HCT116 (cell line): Measurements from ENCODE around the gene ZFP92. TPM values are rescaled to one million over a fixed set of nuclear protein-coding genes. Genes with fewer than 3 reads are reported as not detected.

Source experiments
- ATAC-seq: fragments of 200-7000 bp; cut with Tn5 transposase; 2 replicates; pipeline ENCODE4 v1.9.1; 2020; ENCODE audit warnings: mild to moderate bottlenecking, moderate library complexity
- BruUV-seq: library from RNA; stranded (reverse); fragments of 400-500 nt; replicated peaks from 2 replicates; lab custom pipeline; 2021; lab: Mats Ljungman, UMichigan
- CTCF ChIA-PET: fragments of 300-600 bp; sonication (Branson Sonifier 250); formaldehyde crosslinking; loops from one replicate; lab custom pipeline; 2021; ENCODE audit warnings: antibody characterized with exemption; lab: Charles Lee
- POLR2A ChIA-PET: fragments of 300-600, 350-600 bp; sonication (Branson Sonifier 250); formaldehyde crosslinking; loops from one replicate; lab custom pipeline; 2021; ENCODE audit warnings: antibody characterized with exemption; lab: Charles Lee
- RAD21 ChIA-PET, 2 experiments: fragments of 300-600 bp; sonication (Branson Sonifier 250); formaldehyde crosslinking; loops; one replicate each; lab custom pipeline; 2023; ENCODE audit warnings: low total read pairs in 2 of 2; ENCODE audit not compliant: uncharacterized antibody in 2 of 2, unreplicated experiment in 2 of 2, low non-redundant PET in 1 of 2; lab: Charles Lee
- DNase-seq: peaks from one replicate; pipeline ENCODE4 v3.0.0-alpha.2; 2010; ENCODE audit warnings: low read depth, low spot score
- H2AFZ ChIP-seq: fragments of 200-600 bp; shearing (Covaris generic), sonication (generic); 2 replicates; pipeline ENCODE4 v1.6.1; 2017; ENCODE audit warnings: low read depth, mixed run types, mixed read lengths, antibody characterized with exemption, low read length; ENCODE audit not compliant: poor library complexity, severe bottlenecking
- H3K27ac ChIP-seq: 2 replicates; pipeline ENCODE4 v1.5.1; 2012; ENCODE audit warnings: low read depth, low read length
- H3K27me3 ChIP-seq: fragments of 200-600 bp; sonication (generic); 2 replicates; pipeline ENCODE4 v1.6.1; 2016; ENCODE audit warnings: mixed run types, low read length, mixed read lengths; ENCODE audit not compliant: insufficient read depth
- H3K36me3 ChIP-seq, 2 experiments: fragments of 200-500 bp in 1 of 2; fragments of 200-600 bp in 1 of 2; sonication (Bioruptor generic) in 1 of 2; sonication (generic) in 1 of 2; 2 replicates each; pipeline versions ENCODE4 v1.5.1 to v1.6.1; 2014 to 2016; ENCODE audit warnings: low read length in 2 of 2, inconsistent platforms in 1 of 2, mixed read lengths in 1 of 2, mixed run types in 1 of 2; ENCODE audit not compliant: insufficient read depth in 2 of 2, control insufficient read depth in 1 of 2
- H3K4me1 ChIP-seq, 2 experiments: fragments of 200-600 bp in 1 of 2; sonication (generic) in 1 of 2; 2 replicates each; pipeline versions ENCODE4 v1.5.1 to v1.6.1; 2012 to 2017; ENCODE audit warnings: low read length in 2 of 2, inconsistent platforms in 1 of 2, mild to moderate bottlenecking in 1 of 2, mixed read lengths in 1 of 2, mixed run types in 1 of 2, moderate library complexity in 1 of 2; ENCODE audit not compliant: insufficient read depth in 2 of 2, control insufficient read depth in 1 of 2
- H3K4me2 ChIP-seq: fragments of 200-600 bp; sonication (generic); 2 replicates; pipeline ENCODE4 v1.6.1; 2017; ENCODE audit warnings: mixed run types, low read length, mixed read lengths
- H3K4me3 ChIP-seq, 2 experiments: fragments of 200-600 bp in 1 of 2; sonication (generic) in 1 of 2; replicated peaks in 1 of 2; 2 replicates each; pipeline ENCODE4 v1.5.1; 2011 to 2016; ENCODE audit warnings: low read length in 2 of 2, control low read depth in 1 of 2, low read depth in 1 of 2, mild to moderate bottlenecking in 1 of 2, mixed read lengths in 1 of 2, mixed run types in 1 of 2
- H3K79me2 ChIP-seq: fragments of 200-600 bp; sonication (generic); 2 replicates; pipeline ENCODE4 v1.6.1; 2017; ENCODE audit warnings: mild to moderate bottlenecking, mixed run types, low read length, moderate library complexity, mixed read lengths; ENCODE audit not compliant: insufficient read depth
- H3K9ac ChIP-seq: fragments of 200-600 bp; sonication (generic); 2 replicates; pipeline ENCODE4 v1.6.1; 2016; ENCODE audit warnings: low read length, mixed read lengths
- H3K9me2 ChIP-seq: fragments of 200-600 bp; sonication (generic), shearing (Covaris generic); 2 replicates; pipeline ENCODE4 v1.6.1; 2017; ENCODE audit warnings: mixed run types, mild to moderate bottlenecking, moderate library complexity; ENCODE audit not compliant: insufficient read depth
- H3K9me3 ChIP-seq, 2 experiments: fragments of 200-500 bp in 1 of 2; fragments of 200-600 bp in 1 of 2; sonication (Bioruptor generic) in 1 of 2; sonication (generic) in 1 of 2; 2 replicates each; pipeline ENCODE4 v1.6.1; 2014 to 2017; ENCODE audit warnings: low read length in 2 of 2, mixed read lengths in 2 of 2, inconsistent platforms in 1 of 2, low read depth in 1 of 2, mild to moderate bottlenecking in 1 of 2, mixed run types in 1 of 2, moderate library complexity in 1 of 2; ENCODE audit not compliant: control insufficient read depth in 1 of 2, insufficient read depth in 1 of 2
- H4K20me1 ChIP-seq: fragments of 200-600 bp; sonication (generic), shearing (Covaris generic); 2 replicates; pipeline ENCODE4 v1.6.1; 2017; ENCODE audit warnings: mixed run types, mild to moderate bottlenecking, moderate library complexity; ENCODE audit not compliant: insufficient read depth
- CBX3 ChIP-seq: IDR thresholded peaks from 2 replicates; pipeline ENCODE4 v1.6.1; 2012; ENCODE audit warnings: low read depth
- EGR1 ChIP-seq: IDR thresholded peaks from 2 replicates; pipeline ENCODE4 v1.6.1; 2012; ENCODE audit warnings: low read depth
- EZH2 ChIP-seq: fragments of 200-600 bp; sonication (generic); IDR thresholded peaks from 2 replicates; pipeline ENCODE4 v1.6.1; 2017; ENCODE audit warnings: antibody characterized with exemption, mixed run types
- EZH2phosphoT487 ChIP-seq: fragments of 200-600 bp; IDR thresholded peaks from 2 replicates; pipeline ENCODE4 v1.6.1; 2018; ENCODE audit warnings: antibody characterized with exemption, borderline replicate concordance
- FOSL1 ChIP-seq: IDR thresholded peaks from 2 replicates; pipeline ENCODE4 v1.6.1; 2012; ENCODE audit warnings: low read depth
- JUND ChIP-seq: IDR thresholded peaks from 2 replicates; pipeline ENCODE4 v1.6.1; 2012
- MAX ChIP-seq: IDR thresholded peaks from 2 replicates; pipeline ENCODE4 v1.6.1; 2012
- POLR2A ChIP-seq: IDR thresholded peaks from 2 replicates; pipeline ENCODE4 v1.7.0; 2011; ENCODE audit warnings: borderline replicate concordance; ENCODE audit not compliant: insufficient read depth, insufficient read length; ENCODE audit errors: extremely low read depth
- POLR2AphosphoS5 ChIP-seq: IDR thresholded peaks from 2 replicates; pipeline ENCODE4 v1.6.1; 2011; ENCODE audit warnings: mild to moderate bottlenecking, low read depth, low read length, moderate library complexity
- RAD21 ChIP-seq: IDR thresholded peaks from 2 replicates; pipeline ENCODE4 v1.6.1; 2012; ENCODE audit warnings: low read depth, mild to moderate bottlenecking
- SIN3A ChIP-seq: IDR thresholded peaks from 2 replicates; pipeline ENCODE4 v1.6.1; 2012; ENCODE audit warnings: low read depth
- SP1 ChIP-seq: IDR thresholded peaks from 2 replicates; pipeline ENCODE4 v1.6.1; 2012; ENCODE audit warnings: low read depth
- SRF ChIP-seq: IDR thresholded peaks from 2 replicates; pipeline ENCODE4 v1.6.1; 2012; ENCODE audit warnings: low read depth
- ZFX ChIP-seq: fragments of 450-650 bp; IDR thresholded peaks from 2 replicates; pipeline ENCODE4 v1.6.1; 2017
- ZNF274 ChIP-seq: fragments of 200-500 bp; sonication (Bioruptor generic); IDR thresholded peaks from 2 replicates; pipeline ENCODE4 v1.6.1; 2014; ENCODE audit warnings: mild to moderate bottlenecking, low read depth, low read length, inconsistent platforms
- intact Hi-C: fragments of 100-400 bp; cut with micrococcal nuclease; formaldehyde crosslinking; loops from 2 replicates; pipeline ENCODE4 v1.10.0; 2022
- total RNA-seq: library from RNA; stranded (reverse); gene quantifications from one replicate; pipeline ENCODE4 v1.2.1, GENCODE V29; 2021; ENCODE audit not compliant: unreplicated experiment
- TF ChIP-seq, protein P1 (sequence below), 3 experiments: fragments of 200-600 bp in 1 of 3; sonication (generic) in 1 of 3; IDR thresholded peaks in 2 of 3; conservative IDR thresholded peaks in 1 of 3; 2 replicates each; pipeline ENCODE4 v1.5.1; 2012 to 2017; ENCODE audit warnings: low read depth in 2 of 3, low read length in 2 of 3, antibody characterized with exemption in 1 of 3, borderline replicate concordance in 1 of 3, control low read depth in 1 of 3, mild to moderate bottlenecking in 1 of 3, mixed read lengths in 1 of 3, mixed run types in 1 of 3, moderate library complexity in 1 of 3; ENCODE audit not compliant: insufficient read depth in 1 of 3
- TF ChIP-seq, protein P2 (sequence below): IDR thresholded peaks from 2 replicates; pipeline ENCODE4 v1.6.1; 2012; ENCODE audit warnings: low read depth
- TF ChIP-seq, protein P3 (sequence below): IDR thresholded peaks from 2 replicates; pipeline ENCODE4 v1.6.1; 2011; ENCODE audit warnings: mild to moderate bottlenecking, low read length, moderate library complexity; ENCODE audit not compliant: insufficient replicate concordance; ENCODE audit errors: extremely low read depth

ZFP92 gene
- total RNA-seq, 1 experiment from 2014 or later = not detected

DNA sequence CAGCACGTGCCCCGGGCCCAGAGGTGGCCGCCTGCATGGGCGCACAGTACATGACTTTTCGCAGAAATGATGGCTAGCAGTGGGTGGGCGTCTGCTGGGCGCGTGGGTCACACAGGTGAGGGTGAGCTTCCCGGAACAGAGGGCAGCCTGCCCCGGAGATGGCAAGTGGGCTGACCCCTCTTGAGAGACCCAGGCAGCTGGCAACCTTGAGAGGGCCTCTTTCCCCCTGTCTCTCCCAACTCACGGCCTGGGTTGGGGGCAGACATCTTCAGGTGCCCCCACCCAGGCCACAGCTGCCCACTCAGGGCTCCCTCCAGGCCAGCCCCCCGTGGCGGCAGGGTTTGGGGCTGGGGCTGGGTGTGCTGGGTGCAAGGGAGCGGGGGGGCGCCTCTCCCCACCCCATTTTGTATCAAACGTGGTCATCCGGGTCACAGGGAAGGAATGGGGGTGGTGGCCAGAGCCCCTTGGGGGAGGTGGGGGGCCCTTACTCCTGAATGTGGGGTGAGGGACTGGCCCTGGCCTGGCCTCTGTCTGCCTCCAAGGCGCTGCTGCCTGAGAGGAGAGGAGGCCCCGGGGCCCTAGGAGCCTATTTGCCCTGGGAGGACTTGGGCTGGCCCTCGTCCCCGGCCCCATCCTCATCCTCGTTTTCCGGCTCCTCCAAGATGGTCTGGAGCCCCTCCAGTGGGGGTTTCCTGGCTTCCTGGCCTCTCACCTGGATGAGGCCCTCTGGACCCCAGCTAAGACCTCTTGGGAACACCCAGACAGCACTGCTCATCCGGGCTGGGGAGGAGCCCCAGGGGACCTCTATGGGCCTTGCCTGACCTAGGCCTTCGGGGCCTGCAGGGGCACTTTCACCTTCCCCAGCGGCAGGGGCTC lies 14.7 kb upstream of the ZFP92 start:
- Histone ChIP-seq H3K27me3 (no peaks in the 10 kb centered on the region), H3K9me3 (no peaks in the 10 kb centered on the region), H2AFZ (no peak overlapping the region), H3K27ac (no peak overlapping the region), H3K36me3 (no peaks in the 10 kb centered on the region), H3K4me2 (no peak overlapping the region), H3K9me2 (no peaks in the 10 kb centered on the region), H4K20me1 (no peaks in the 10 kb centered on the region), H3K4me3 (no peak overlapping the region), H3K4me1 (no peaks in the 10 kb centered on the region), H3K9ac (no peak overlapping the region), H3K79me2 (no peaks in the 10 kb centered on the region)
- no peak for TF ChIP-seq FOSL1
- TF ChIP-seq POLR2A = no peak
- no peak for TF ChIP-seq JUND
- TF ChIP-seq, protein P1, sequence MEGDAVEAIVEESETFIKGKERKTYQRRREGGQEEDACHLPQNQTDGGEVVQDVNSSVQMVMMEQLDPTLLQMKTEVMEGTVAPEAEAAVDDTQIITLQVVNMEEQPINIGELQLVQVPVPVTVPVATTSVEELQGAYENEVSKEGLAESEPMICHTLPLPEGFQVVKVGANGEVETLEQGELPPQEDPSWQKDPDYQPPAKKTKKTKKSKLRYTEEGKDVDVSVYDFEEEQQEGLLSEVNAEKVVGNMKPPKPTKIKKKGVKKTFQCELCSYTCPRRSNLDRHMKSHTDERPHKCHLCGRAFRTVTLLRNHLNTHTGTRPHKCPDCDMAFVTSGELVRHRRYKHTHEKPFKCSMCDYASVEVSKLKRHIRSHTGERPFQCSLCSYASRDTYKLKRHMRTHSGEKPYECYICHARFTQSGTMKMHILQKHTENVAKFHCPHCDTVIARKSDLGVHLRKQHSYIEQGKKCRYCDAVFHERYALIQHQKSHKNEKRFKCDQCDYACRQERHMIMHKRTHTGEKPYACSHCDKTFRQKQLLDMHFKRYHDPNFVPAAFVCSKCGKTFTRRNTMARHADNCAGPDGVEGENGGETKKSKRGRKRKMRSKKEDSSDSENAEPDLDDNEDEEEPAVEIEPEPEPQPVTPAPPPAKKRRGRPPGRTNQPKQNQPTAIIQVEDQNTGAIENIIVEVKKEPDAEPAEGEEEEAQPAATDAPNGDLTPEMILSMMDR (IDR thresholded peaks at IDR 0.05 in 2 of 3, conservative IDR thresholded peaks at IDR 0.05 in 1 of 3; ENCODE audit: borderline replicate concordance in 1 of 3, insufficient read depth in 1 of 3, low read depth in 2 of 3, low read length in 2 of 3) = no peak
- TF ChIP-seq RAD21 = no peak
- TF ChIP-seq ZNF274 = no peak
- TF ChIP-seq, protein P2, sequence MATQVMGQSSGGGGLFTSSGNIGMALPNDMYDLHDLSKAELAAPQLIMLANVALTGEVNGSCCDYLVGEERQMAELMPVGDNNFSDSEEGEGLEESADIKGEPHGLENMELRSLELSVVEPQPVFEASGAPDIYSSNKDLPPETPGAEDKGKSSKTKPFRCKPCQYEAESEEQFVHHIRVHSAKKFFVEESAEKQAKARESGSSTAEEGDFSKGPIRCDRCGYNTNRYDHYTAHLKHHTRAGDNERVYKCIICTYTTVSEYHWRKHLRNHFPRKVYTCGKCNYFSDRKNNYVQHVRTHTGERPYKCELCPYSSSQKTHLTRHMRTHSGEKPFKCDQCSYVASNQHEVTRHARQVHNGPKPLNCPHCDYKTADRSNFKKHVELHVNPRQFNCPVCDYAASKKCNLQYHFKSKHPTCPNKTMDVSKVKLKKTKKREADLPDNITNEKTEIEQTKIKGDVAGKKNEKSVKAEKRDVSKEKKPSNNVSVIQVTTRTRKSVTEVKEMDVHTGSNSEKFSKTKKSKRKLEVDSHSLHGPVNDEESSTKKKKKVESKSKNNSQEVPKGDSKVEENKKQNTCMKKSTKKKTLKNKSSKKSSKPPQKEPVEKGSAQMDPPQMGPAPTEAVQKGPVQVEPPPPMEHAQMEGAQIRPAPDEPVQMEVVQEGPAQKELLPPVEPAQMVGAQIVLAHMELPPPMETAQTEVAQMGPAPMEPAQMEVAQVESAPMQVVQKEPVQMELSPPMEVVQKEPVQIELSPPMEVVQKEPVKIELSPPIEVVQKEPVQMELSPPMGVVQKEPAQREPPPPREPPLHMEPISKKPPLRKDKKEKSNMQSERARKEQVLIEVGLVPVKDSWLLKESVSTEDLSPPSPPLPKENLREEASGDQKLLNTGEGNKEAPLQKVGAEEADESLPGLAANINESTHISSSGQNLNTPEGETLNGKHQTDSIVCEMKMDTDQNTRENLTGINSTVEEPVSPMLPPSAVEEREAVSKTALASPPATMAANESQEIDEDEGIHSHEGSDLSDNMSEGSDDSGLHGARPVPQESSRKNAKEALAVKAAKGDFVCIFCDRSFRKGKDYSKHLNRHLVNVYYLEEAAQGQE = no peak
- no peak for TF ChIP-seq SIN3A
- TF ChIP-seq EZH2phosphoT487 = no peak
- TF ChIP-seq, protein P3, sequence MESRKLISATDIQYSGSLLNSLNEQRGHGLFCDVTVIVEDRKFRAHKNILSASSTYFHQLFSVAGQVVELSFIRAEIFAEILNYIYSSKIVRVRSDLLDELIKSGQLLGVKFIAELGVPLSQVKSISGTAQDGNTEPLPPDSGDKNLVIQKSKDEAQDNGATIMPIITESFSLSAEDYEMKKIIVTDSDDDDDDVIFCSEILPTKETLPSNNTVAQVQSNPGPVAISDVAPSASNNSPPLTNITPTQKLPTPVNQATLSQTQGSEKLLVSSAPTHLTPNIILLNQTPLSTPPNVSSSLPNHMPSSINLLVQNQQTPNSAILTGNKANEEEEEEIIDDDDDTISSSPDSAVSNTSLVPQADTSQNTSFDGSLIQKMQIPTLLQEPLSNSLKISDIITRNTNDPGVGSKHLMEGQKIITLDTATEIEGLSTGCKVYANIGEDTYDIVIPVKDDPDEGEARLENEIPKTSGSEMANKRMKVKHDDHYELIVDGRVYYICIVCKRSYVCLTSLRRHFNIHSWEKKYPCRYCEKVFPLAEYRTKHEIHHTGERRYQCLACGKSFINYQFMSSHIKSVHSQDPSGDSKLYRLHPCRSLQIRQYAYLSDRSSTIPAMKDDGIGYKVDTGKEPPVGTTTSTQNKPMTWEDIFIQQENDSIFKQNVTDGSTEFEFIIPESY = no peak
- TF ChIP-seq EGR1 = no peak
- TF ChIP-seq ZFX = no peak
- no peak for TF ChIP-seq POLR2AphosphoS5
- TF ChIP-seq SRF = no peak
- no peak for TF ChIP-seq SP1
- TF ChIP-seq CBX3 = no peak
- no peak for TF ChIP-seq MAX
- no peak for TF ChIP-seq EZH2
- intact Hi-C loops = no loop called here
- ChIA-PET CTCF (no interaction called here), POLR2A (no interaction called here), RAD21 (no interaction called here)
- no peak for DNase-seq
- ATAC-seq = no peak
- BruUV-seq = no TSS peak
